Activated T-helper 2 cell treated with anti-CD3 and anti-CD28 coated beads, Interferon-gamma antibody, Interleukin-2, Interleukin-4, amounts not matched to agents 10 μg/mL and 5 μg/mL and 100 μg/mL, durations not matched to agents 14 hours and 24 hours and 36 hours (primary cell): ENCODE data around the gene ENHO. TPM values are rescaled to one million over a fixed set of nuclear protein-coding genes. Genes with fewer than 3 reads are reported as not detected.
A peak's percentile ranks its signal among the peaks of the same experiment; 100 is the strongest.

ENCODE experiments used
- DNase-seq: peaks from one replicate; pipeline ENCODE4 v3.0.0; 2021; ENCODE audit warnings: low spot score
- H3K27ac Mint-ChIP-seq: one replicate; pipeline ENCODE4 v1.8.0; 2021; ENCODE audit warnings: mixed read lengths
- H3K27me3 Mint-ChIP-seq: one replicate; pipeline ENCODE4 v1.8.0; 2021; ENCODE audit warnings: low read depth, mixed read lengths
- H3K36me3 Mint-ChIP-seq: one replicate; pipeline ENCODE4 v1.8.0; 2021; ENCODE audit warnings: low read depth, mixed read lengths
- H3K4me1 Mint-ChIP-seq: one replicate; pipeline ENCODE4 v1.8.0; 2021; ENCODE audit warnings: low read depth, mixed read lengths
- H3K4me3 Mint-ChIP-seq: one replicate; pipeline ENCODE4 v1.8.0; 2021; ENCODE audit warnings: low read depth, mild to moderate bottlenecking, moderate library complexity, mixed read lengths
- H3K9me3 Mint-ChIP-seq: one replicate; pipeline ENCODE4 v1.8.0; 2021; ENCODE audit warnings: mixed read lengths
- intact Hi-C: fragments of 100-400 bp; cut with micrococcal nuclease; formaldehyde crosslinking; loops from one replicate; pipeline ENCODE4 v1.15.1; 2023
- total RNA-seq: library from RNA; stranded (reverse); gene quantifications from 2 replicates; pipeline ENCODE4 v1.2.3, GENCODE V29; 2022

Gene ENHO
- total RNA-seq, 1 donor from 2014 or later, result not detected

DNA sequence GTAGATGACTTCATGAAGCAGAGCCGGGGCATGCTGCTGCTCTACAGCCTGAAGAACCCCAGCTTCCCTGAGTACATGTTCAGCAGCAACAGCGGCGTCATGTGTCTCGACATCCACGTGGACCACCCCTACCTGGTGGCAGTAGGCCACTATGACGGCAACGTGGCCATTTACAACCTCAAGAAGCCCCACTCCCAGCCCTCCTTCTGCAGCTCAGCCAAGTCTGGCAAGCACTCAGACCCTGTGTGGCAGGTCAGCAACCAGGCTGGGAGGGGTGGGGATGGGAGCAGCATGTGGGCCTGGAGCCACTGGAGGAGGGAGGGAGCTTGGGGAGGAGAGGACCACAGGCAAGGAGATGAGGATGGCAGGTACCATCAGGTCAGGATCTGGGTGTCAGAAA lies 16.2 kb downstream of the ENHO start:
- Mint-ChIP-seq H3K4me3 (no peak overlapping the region), H3K27me3 (no peaks in the 10 kb centered on the region), H3K9me3 (no peaks in the 10 kb centered on the region), H3K36me3 (no peaks in the 10 kb centered on the region), H3K27ac (no peak overlapping the region), H3K4me1 (no peaks in the 10 kb centered on the region)
- DNase-seq, result no peak
- intact Hi-C loops, result no loop called here

DNA sequence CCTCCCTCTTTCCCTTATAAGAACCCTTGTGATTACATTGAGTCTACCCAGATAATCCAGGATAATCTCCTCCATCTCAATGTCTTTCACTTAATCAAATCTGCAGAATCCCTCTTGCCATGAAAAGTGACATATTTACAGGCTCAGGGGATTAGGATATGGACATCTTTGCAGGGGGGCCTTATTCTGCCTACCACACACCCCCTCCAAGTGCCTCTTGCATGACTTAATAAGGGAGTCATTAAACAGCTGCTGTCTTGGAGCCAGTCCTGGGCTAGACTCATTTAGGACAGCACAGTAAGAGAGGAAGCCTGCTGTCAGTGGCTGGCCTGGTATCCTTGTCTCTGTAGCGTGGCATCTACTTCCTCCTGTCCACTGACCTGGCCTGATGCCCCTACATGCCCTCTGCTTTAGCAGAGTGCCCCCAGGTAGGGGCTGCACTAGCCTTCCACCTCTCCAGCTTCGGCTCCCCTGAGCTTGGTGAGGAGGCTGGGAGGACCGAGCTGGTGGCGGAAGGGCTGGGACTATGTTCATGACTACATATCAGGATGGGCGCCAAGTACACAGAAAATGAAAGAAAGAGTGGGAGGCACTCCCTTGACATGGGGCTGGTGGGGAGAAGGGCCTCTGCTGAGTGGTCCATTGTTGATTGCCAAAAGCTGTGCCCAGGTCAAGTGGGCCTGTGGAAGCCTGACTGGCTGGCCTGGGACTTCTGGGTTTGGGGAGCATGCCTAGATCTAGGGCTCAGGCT lies 17.2 kb downstream of the ENHO start:
- Mint-ChIP-seq H3K36me3 (no peaks in the 10 kb centered on the region), H3K27me3 (no peaks in the 10 kb centered on the region), H3K4me3 (no peak overlapping the region), H3K27ac (no peak overlapping the region), H3K9me3 (no peaks in the 10 kb centered on the region), H3K4me1 (peaks cover 1% of the 10 kb centered on the region)
- intact Hi-C loops, result no loop called here
- DNase-seq, result no peak

DNA sequence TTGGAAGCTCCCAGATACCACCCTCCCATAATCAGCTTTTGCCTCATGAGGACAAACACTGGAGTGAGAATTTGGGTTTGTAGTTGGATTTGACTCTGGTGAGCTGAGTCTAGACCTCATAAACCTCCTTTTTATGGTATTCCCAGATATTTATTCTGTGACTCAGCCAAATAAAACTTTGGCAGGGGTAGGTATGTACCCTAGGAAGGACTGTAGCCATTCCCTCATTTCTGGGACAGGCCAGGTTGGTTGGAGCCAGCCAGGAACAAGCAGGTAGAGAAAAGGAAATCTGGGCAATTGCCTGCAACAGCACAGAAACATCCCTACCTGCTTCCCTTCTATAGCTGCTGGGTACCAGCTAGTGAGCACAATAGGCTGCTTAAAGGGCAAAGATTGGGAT lies 19.4 kb downstream of the ENHO start:
- H3K36me3 Mint-ChIP-seq, result no peaks in the 10 kb centered on the region
- no peaks in the 10 kb centered on the region for H3K27me3 Mint-ChIP-seq
- DNase-seq, result no peak
- H3K27ac Mint-ChIP-seq, result no peak overlapping the region
- no peak overlapping the region for H3K4me3 Mint-ChIP-seq
- H3K9me3 Mint-ChIP-seq, result no peaks in the 10 kb centered on the region
- intact Hi-C loops, result loop anchor here (5.0 kb wide), 1 partner anchor 89 kb away; no protein-coding TSS in a partner anchor
- H3K4me1 Mint-ChIP-seq, result peaks cover 10% of the 10 kb centered on the region

DNA sequence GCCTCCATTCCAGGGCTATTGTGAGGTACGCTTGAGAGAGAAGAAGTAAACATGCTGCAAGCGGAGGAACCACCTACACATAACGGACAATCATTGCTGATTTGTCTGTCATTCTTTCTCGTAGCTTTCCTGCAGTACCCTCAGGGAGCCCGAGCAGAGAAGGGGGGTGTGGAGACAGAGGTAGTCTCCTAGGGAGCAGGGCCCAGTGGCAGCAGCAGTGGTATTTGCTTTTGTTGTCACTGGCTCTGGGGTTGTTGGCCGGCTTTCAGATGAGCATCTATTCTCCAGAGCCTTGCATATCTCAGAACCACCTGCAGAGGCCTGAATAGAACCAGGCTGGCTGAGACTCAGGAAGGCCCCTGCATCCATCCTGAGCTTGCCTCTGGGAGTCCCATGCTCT lies 19.9 kb downstream of the ENHO start:
- H3K4me1 Mint-ChIP-seq, result peaks cover 10% of the 10 kb centered on the region
- DNase-seq, result no peak
- H3K36me3 Mint-ChIP-seq, result no peaks in the 10 kb centered on the region
- H3K27me3 Mint-ChIP-seq, result no peaks in the 10 kb centered on the region
- intact Hi-C loops, result loop anchor here (5.0 kb wide), 1 partner anchor 89 kb away; no protein-coding TSS in a partner anchor
- no peaks in the 10 kb centered on the region for H3K9me3 Mint-ChIP-seq
- H3K27ac Mint-ChIP-seq, result no peak overlapping the region
- no peak overlapping the region for H3K4me3 Mint-ChIP-seq

DNA sequence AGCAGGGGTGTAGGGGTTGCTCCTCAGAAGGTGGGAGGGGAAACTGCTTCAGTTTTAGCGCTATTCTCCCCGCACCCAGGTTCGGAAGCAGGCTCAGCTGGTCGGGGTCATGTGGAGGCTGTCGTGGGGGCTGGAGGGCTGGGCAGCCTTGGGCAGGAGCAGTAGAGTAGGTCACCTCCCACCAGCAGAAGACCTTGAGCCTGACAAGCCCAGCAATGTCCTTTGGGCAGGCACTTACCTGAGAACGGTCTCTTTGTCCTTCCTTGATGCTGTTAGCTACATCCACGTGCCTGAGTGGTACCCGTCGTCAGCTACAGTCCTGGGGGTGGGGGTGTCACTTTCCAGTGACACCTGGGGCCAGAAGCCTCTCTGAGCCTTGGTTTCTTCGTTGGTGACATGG lies 20.3 kb downstream of the ENHO start:
- Mint-ChIP-seq H3K9me3 (no peaks in the 10 kb centered on the region), H3K36me3 (no peaks in the 10 kb centered on the region)

DNA sequence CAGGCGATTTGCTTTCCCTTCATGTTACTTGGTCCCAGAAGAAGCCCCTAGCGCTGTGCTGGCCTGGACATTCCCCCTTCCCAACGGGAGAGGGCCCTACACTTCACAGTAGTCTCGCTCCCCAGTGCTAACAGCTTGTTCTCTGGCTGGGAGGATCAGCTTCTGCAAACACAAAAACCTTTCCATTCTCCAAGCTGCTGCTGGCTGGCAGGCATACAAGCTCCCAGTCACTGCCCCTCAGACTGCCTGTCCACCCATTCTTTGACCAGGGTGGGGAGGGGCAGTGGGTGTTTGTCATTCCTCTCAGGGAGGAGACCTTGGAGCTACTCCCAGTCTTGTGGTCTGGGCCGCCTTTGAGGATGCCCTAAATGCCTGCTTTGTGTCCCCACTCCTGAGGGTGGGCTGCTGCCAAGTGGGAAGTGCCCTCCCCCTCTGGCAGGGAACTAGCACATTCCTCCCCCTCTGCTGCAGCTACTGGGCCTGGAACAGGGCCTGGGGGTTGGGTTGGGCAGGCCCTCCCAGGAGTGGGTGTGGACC lies 20.8 kb downstream of the ENHO start:
- peaks cover 10% of the 10 kb centered on the region for H3K4me1 Mint-ChIP-seq
- no peaks in the 10 kb centered on the region for H3K27me3 Mint-ChIP-seq
- H3K36me3 Mint-ChIP-seq, result no peaks in the 10 kb centered on the region
- intact Hi-C loops, result loop anchor here (2.0 to 5.0 kb wide), 2 partner anchors 39 to 90 kb away; no protein-coding TSS in a partner anchor
- no peaks in the 10 kb centered on the region for H3K9me3 Mint-ChIP-seq
- DNase-seq, result no peak
- H3K4me3 Mint-ChIP-seq, result no peak overlapping the region
- no peak overlapping the region for H3K27ac Mint-ChIP-seq

More for the DNA sequence above, 20.3 kb downstream of the ENHO start:
- H3K27me3 Mint-ChIP-seq, result no peaks in the 10 kb centered on the region
- no peak overlapping the region for H3K4me3 Mint-ChIP-seq
- no peak overlapping the region for H3K27ac Mint-ChIP-seq
- DNase-seq, result no peak
- peaks cover 10% of the 10 kb centered on the region for H3K4me1 Mint-ChIP-seq
- intact Hi-C loops, result loop anchor here (5.0 kb wide), 1 partner anchor 90 kb away; no protein-coding TSS in a partner anchor

DNA sequence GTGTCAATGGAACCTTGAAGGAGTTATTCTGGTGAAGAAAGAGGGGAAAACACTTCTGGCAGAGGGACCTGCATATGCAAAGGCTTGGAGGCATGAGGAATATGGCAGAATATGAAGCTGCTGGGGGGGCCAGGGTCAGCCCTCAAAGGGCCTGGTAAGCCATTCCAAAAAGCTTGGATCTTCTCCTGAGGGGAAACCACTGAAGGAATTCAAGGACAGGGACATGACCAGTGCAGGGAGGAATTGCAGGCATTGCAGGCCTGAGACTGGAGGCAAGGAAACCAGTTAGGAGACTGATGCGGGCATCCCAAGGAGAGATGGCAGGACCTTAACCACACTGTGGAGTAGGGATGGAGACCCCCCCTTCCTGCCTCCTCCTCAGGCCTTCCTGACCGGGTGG lies 21.4 kb downstream of the ENHO start:
- no peaks in the 10 kb centered on the region for H3K36me3 Mint-ChIP-seq
- H3K27ac Mint-ChIP-seq, result no peak overlapping the region
- H3K9me3 Mint-ChIP-seq, result no peaks in the 10 kb centered on the region
- peaks cover 12% of the 10 kb centered on the region for H3K4me1 Mint-ChIP-seq
- no peaks in the 10 kb centered on the region for H3K27me3 Mint-ChIP-seq
- DNase-seq, result no peak
- intact Hi-C loops, result loop anchor here (2.0 to 5.0 kb wide), 2 partner anchors 39 to 91 kb away; no protein-coding TSS in a partner anchor
- no peak overlapping the region for H3K4me3 Mint-ChIP-seq

DNA sequence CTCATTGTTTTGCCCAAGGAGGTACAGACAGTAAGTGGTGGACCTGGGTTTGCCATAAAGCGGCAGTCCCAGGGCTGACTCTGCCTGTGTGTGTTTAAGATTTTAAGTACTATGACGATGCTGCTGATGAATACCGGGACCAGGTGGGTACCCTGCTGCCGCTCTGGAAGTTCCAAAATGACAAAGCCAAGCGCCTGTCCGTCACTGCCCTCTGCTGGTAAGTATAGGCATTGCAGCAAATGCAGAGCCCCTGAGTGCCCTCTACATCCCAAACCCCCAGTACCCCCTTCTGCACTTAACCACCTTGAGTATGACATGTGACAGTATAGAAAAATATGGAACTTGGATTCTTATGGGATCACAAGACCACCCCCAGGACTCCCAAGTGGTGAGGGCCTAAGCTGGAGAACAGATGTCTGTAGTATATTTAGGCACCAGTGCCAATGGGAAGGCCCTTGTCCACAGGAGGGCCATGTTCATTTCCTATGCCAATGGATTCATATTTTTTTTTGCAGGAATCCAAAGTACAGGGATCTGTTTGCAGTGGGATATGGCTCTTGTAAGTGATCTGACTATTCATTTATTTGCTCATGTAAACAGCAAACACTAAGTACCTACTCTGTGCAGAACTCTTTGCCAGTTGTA lies 22.0 kb downstream of the ENHO start:
- intact Hi-C loops, result loop anchor here (1.0 to 5.0 kb wide), 4 partner anchors 38 to 92 kb away; no protein-coding TSS in a partner anchor
- H3K9me3 Mint-ChIP-seq, result no peaks in the 10 kb centered on the region
- H3K27ac Mint-ChIP-seq, result no peak overlapping the region
- DNase-seq, result peak; percentile 60
- H3K4me3 Mint-ChIP-seq, result no peak overlapping the region
- peaks cover 15% of the 10 kb centered on the region for H3K4me1 Mint-ChIP-seq
- no peaks in the 10 kb centered on the region for H3K27me3 Mint-ChIP-seq
- no peaks in the 10 kb centered on the region for H3K36me3 Mint-ChIP-seq

DNA sequence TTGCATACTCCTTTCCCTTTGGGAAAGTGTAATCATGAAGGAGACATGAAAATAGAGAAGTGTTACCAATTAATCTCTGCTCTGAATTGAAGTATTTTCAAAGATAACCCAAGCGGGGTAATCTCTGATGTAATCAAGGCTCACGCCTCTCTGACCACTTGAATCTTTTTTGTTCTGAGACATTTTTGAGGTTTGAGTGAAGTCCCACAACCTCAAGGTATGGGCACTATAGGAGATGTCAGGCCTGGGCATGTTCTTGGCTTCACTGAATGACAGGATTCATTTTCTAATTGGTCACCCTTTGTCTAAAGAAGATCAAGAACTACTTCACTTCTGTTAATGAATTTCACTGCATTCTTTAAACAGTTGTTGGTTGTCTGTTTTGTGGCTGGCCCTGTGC lies 23.7 kb downstream of the ENHO start:
- H3K27me3 Mint-ChIP-seq, result no peaks in the 10 kb centered on the region

DNA sequence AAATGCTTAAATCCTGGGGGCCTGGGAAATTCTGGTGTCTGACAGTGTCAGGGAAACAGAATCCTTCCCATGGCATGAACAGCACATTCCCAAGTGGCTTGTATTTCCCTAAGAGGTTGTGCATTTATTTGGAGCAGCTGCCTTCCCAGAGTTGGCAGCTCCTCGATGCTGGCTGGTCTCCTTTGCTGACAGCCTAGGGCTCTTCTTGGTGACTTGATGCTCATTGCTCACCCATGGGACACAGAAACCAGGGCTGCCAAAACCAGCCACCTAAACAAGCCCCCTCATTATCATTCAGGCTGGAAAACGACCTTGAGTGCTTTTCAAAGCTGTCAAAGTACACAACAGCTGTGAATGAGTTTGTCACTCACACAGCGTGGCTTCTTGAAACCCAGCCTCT lies 24.2 kb downstream of the ENHO start:
- Mint-ChIP-seq H3K9me3 (no peaks in the 10 kb centered on the region), H3K27me3 (no peaks in the 10 kb centered on the region), H3K36me3 (no peaks in the 10 kb centered on the region), H3K4me3 (no peak overlapping the region), H3K27ac (no peak overlapping the region), H3K4me1 (peaks cover 15% of the 10 kb centered on the region)
- intact Hi-C loops, result no loop called here
- no peak for DNase-seq

More for the DNA sequence above, 23.7 kb downstream of the ENHO start:
- no peaks in the 10 kb centered on the region for H3K9me3 Mint-ChIP-seq
- intact Hi-C loops, result no loop called here
- H3K27ac Mint-ChIP-seq, result no peak overlapping the region
- H3K4me3 Mint-ChIP-seq, result no peak overlapping the region
- H3K36me3 Mint-ChIP-seq, result no peaks in the 10 kb centered on the region
- DNase-seq, result no peak
- peaks cover 15% of the 10 kb centered on the region for H3K4me1 Mint-ChIP-seq

DNA sequence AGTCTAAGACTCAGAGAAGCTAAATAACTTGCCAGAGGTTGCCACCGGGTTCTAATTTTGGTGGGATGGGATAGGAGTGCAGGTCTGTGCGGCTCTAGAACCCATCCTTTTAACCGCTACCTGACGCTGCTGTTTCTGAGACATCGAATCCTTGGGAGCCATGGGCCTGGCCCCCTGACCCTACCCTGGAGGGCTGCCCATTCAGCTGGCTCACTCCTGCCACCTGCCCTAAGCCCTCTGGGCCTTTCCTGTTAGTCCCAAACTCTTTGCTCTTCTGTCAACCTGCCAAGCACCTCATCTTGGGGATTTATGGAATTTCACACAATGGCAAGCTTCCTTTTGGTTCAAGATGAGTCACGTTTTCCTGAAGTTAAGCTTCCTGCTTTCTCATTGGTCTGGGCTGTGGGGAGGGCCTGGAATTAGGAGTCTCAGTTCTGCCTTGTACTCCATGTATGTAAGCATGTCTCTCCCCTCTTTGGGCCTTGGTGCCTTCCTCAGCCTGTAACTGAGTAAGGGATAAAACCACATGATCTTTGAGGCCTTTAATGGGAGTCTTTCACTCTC lies 26.6 kb downstream of the ENHO start:
- Mint-ChIP-seq H3K9me3 (no peaks in the 10 kb centered on the region), H3K4me3 (no peak overlapping the region), H3K27me3 (no peaks in the 10 kb centered on the region), H3K4me1 (peaks cover 15% of the 10 kb centered on the region), H3K27ac (no peak overlapping the region), H3K36me3 (no peaks in the 10 kb centered on the region)
- no peak for DNase-seq
- intact Hi-C loops, result no loop called here

DNA sequence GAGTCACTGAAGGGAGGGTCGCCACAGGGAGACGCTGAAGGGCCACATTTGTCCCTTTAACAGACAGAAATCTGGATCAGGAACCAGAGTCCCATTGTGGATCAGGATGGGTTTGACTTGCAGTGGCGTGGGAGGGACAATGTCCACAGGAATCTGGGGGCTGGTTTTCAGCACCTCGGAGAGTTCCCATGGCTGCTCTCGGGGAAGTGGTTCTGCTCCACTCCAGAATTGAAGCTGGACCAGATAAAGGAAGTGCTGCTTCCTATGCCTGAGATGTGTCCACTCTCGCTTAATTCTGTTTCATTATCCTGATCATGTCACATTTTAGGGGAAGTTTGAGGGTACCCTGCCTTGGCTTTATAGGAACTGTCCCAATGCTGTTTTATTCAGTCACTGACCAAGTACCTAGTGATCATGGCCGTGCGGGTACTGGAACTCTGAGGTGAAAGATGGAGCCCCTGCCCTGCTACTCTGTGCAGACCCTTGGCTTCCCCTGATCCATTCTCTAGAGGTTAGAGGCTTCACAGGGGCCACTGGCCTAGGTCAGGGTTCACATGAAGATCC lies 28.7 kb downstream of the ENHO start:
- Mint-ChIP-seq H3K4me1 (peaks cover 5% of the 10 kb centered on the region), H3K4me3 (no peak overlapping the region), H3K27me3 (no peaks in the 10 kb centered on the region), H3K27ac (no peak overlapping the region), H3K36me3 (no peaks in the 10 kb centered on the region), H3K9me3 (no peaks in the 10 kb centered on the region)
- intact Hi-C loops, result no loop called here
- DNase-seq, result peak; percentile 30
